HepG2 (cell line): ENCODE data around the gene KIRREL3. TPM values are rescaled to one million over a fixed set of nuclear protein-coding genes. Genes with fewer than 3 reads are reported as not detected.

Experiments
- ATAC-seq: fragments of 200-7000 bp; cut with Tn5 transposase; 3 replicates; pipeline ENCODE4 v1.9.1; 2020; ENCODE audit warnings: mild to moderate bottlenecking, moderate library complexity
- BruUV-seq: library from RNA; stranded (reverse); fragments of 400-500 nt; replicated peaks from 2 replicates; lab custom pipeline; 2021; lab: Mats Ljungman, UMichigan
- CTCF ChIA-PET: fragments of 300-600 bp; formaldehyde crosslinking; extraction: SDS; loops from one replicate; lab custom pipeline; 2021; ENCODE audit warnings: low total read pairs, inconsistent platforms, low intra/inter-chr PET ratio; lab: Yijun Ruan, JAX
- POLR2A ChIA-PET: fragments of 350-600 bp; sonication (Branson Sonifier 250); formaldehyde crosslinking; loops from one replicate; lab custom pipeline; 2020; ENCODE audit warnings: antibody characterized with exemption, inconsistent platforms; lab: Yijun Ruan, JAX
- DNase-seq: peaks from one replicate; pipeline ENCODE4 v3.0.0-alpha.2; 2015; ENCODE audit warnings: low spot score
- FAIRE-seq: peaks from 3 replicates; lab custom pipeline; 2011; peaks lifted over from hg19 to GRCh38; lab: Jason Lieb, UNC
- H2AFZ ChIP-seq: one replicate; pipeline ENCODE4 v1.6.1; 2011; ENCODE audit warnings: low read length, inconsistent platforms
- H3K27ac ChIP-seq: fragments of 300-600 bp; 3 replicates; pipeline ENCODE4 v1.8.0; 2011; ENCODE audit warnings: mixed run types, mild to moderate bottlenecking, mixed read lengths, low read length, inconsistent platforms; ENCODE audit not compliant: insufficient read depth; ENCODE audit errors: extremely low read length
- H3K27me3 ChIP-seq, 2 experiments: fragments of 200-600 bp in 1 of 2; 2 replicates in 1 of 2; 3 replicates in 1 of 2; pipeline versions ENCODE4 v1.6.0 to v1.8.0; 2011; ENCODE audit warnings: low read length in 2 of 2, mild to moderate bottlenecking in 2 of 2, moderate library complexity in 2 of 2, inconsistent platforms in 1 of 2; ENCODE audit not compliant: insufficient read depth in 2 of 2, control insufficient read depth in 1 of 2
- H3K36me3 ChIP-seq, 2 experiments: fragments of 200-600 bp in 1 of 2; replicated peaks in 1 of 2; 2 replicates in 1 of 2; 3 replicates in 1 of 2; pipeline versions ENCODE4 v1.5.1 to v1.8.0; 2011; ENCODE audit warnings: low read length in 2 of 2, inconsistent platforms in 1 of 2; ENCODE audit not compliant: insufficient read depth in 2 of 2, control insufficient read depth in 1 of 2
- H3K4me1 ChIP-seq: 2 replicates; pipeline ENCODE4 v1.5.1; 2012; ENCODE audit warnings: low read length, inconsistent platforms; ENCODE audit not compliant: insufficient read depth
- H3K4me2 ChIP-seq: 2 replicates; pipeline ENCODE4 v1.6.0; 2011; ENCODE audit warnings: low read depth, low read length, inconsistent platforms
- H3K4me3 ChIP-seq, 3 experiments: fragments of 200-600 bp in 1 of 3; sonication (generic), shearing (Covaris generic) in 1 of 3; replicated peaks in 1 of 3; 2 replicates each; pipeline ENCODE4 v1.5.1; 2011 to 2016; ENCODE audit warnings: low read length in 3 of 3, inconsistent platforms in 2 of 3, low read depth in 2 of 3, mild to moderate bottlenecking in 2 of 3, control low read depth in 1 of 3, mixed read lengths in 1 of 3; ENCODE audit not compliant: insufficient read depth in 1 of 3
- H3K79me2 ChIP-seq: one replicate; pipeline ENCODE4 v1.6.1; 2011; ENCODE audit warnings: low read length, inconsistent platforms; ENCODE audit not compliant: insufficient read depth
- H3K9ac ChIP-seq: 2 replicates; pipeline ENCODE4 v1.6.0; 2011; ENCODE audit warnings: mild to moderate bottlenecking, low read depth, low read length, inconsistent platforms; ENCODE audit not compliant: insufficient read depth
- H3K9me3 ChIP-seq: 2 replicates; pipeline ENCODE4 v1.5.1; 2012; ENCODE audit warnings: mild to moderate bottlenecking, low read length
- H4K20me1 ChIP-seq: 2 replicates; pipeline ENCODE4 v1.6.0; 2011; ENCODE audit warnings: inconsistent platforms, mild to moderate bottlenecking, low read length, moderate library complexity; ENCODE audit not compliant: insufficient read depth
- ATF7-NPFF ChIP-seq: sonication (generic); formaldehyde crosslinking; IDR thresholded peaks from 2 replicates; pipeline ENCODE4 v1.8.1; 2023; ENCODE audit warnings: mild to moderate bottlenecking, low read depth, missing genetic modification reagents, moderate library complexity
- ATRX ChIP-seq: sonication (generic); formaldehyde crosslinking; IDR thresholded peaks from 2 replicates; pipeline ENCODE4 v1.4.0; 2020; ENCODE audit warnings: missing genetic modification reagents, borderline replicate concordance
- CENPT ChIP-seq: sonication (generic); formaldehyde crosslinking; IDR thresholded peaks from 2 replicates; pipeline ENCODE4 v1.8.0; 2022; ENCODE audit warnings: low read depth, mild to moderate bottlenecking, moderate library complexity, missing genetic modification reagents
- FOXK2 ChIP-seq: fragments of 450-650 bp; IDR thresholded peaks from 2 replicates; pipeline ENCODE4 v1.6.1; 2016
- GFI1 ChIP-seq: sonication (generic); formaldehyde crosslinking; IDR thresholded peaks from 2 replicates; pipeline ENCODE4 v1.5.0; 2020; ENCODE audit warnings: missing genetic modification reagents, mild to moderate bottlenecking, borderline replicate concordance
- NCOA5 ChIP-seq: sonication (generic); formaldehyde crosslinking; IDR thresholded peaks from 2 replicates; pipeline ENCODE4 v1.4.0; 2020; ENCODE audit warnings: missing genetic modification reagents
- SALL1 ChIP-seq: sonication (generic); formaldehyde crosslinking; IDR thresholded peaks from 2 replicates; pipeline ENCODE4 v1.8.0; 2022; ENCODE audit warnings: mild to moderate bottlenecking, missing genetic modification reagents
- SAP130 ChIP-seq: IDR thresholded peaks from 2 replicates; pipeline ENCODE4 v1.6.1; 2016; ENCODE audit warnings: low read depth
- SIX1 ChIP-seq: sonication (generic); formaldehyde crosslinking; IDR thresholded peaks from 2 replicates; pipeline ENCODE4 v1.4.0; 2020; ENCODE audit warnings: missing genetic modification reagents, borderline replicate concordance
- ZNF24 ChIP-seq: fragments of 450-650 bp; IDR thresholded peaks from 2 replicates; pipeline ENCODE4 v1.6.1; 2017; ENCODE audit warnings: antibody characterized with exemption, mild to moderate bottlenecking
- ZNF432 ChIP-seq: sonication (generic); formaldehyde crosslinking; IDR thresholded peaks from 2 replicates; pipeline ENCODE4 v1.5.0; 2020; ENCODE audit warnings: missing genetic modification reagents, mild to moderate bottlenecking, borderline replicate concordance
- ZNF558 ChIP-seq: sonication (generic); formaldehyde crosslinking; IDR thresholded peaks from 2 replicates; pipeline ENCODE4 v1.9.0; 2022; ENCODE audit warnings: mild to moderate bottlenecking, missing genetic modification reagents, borderline replicate concordance
- ZNF572 ChIP-seq: sonication (generic); formaldehyde crosslinking; IDR thresholded peaks from 2 replicates; pipeline ENCODE4 v1.5.1; 2020; ENCODE audit warnings: mild to moderate bottlenecking, missing genetic modification reagents
- ZNF792 ChIP-seq: IDR thresholded peaks from 2 replicates; pipeline ENCODE4 v1.6.1; 2016
- ZNF800 ChIP-seq: sonication (generic); formaldehyde crosslinking; IDR thresholded peaks from 2 replicates; pipeline ENCODE4 v1.4.0; 2020; ENCODE audit warnings: missing genetic modification reagents
- WGBS: methylation state at CpG from one replicate; pipeline ENCODE4 v1.1.6; 2017; ENCODE audit warnings: low lambda C conversion rate; 5-methylcytosine and 5-hydroxymethylcytosine counted together
- in situ Hi-C: cut with HindIII; loops from 2 replicates; pipeline ENCODE4 v1.10.0; 2017; ENCODE audit warnings: low pct_unique_long_range_greater_than_20kb; ENCODE audit not compliant: extremely low pct_ligation_motif_present
- intact Hi-C: fragments of 100-400 bp; cut with micrococcal nuclease; formaldehyde crosslinking; loops from one replicate; pipeline ENCODE4 v1.10.0; 2022; ENCODE audit not compliant: unreplicated experiment
- polyA plus RNA-seq, 8 experiments: library from polyadenylated mRNA; depleted of rRNA in 3 of 8; stranded (reverse) in 7 of 8; unstranded in 1 of 8; fragments of >200 nt; fragmentation: Illumina TruSeq in 4 of 8; extraction: Trizol in 4 of 8; gene quantifications; 2 replicates each; pipeline versions ENCODE4 v1.2.1 to v1.2.3, GENCODE V29; 2011 to 2016; ENCODE audit warnings: low read depth in 4 of 8, missing spikeins in 1 of 8, mixed read lengths in 1 of 8; ENCODE audit not compliant: insufficient read depth in 1 of 8
- total RNA-seq, 5 experiments: library from RNA; depleted of rRNA; stranded (reverse); fragments of >200 nt; fragmentation: Illumina TruSeq; extraction: Trizol; gene quantifications; 2 replicates each; pipeline ENCODE4 v1.2.3, GENCODE V29; 2016; ENCODE audit warnings: low read depth in 1 of 5

KIRREL3 gene
- total and polyA plus RNA-seq, 2 of the 13 experiments (the other 11 are each of a cell fraction or from before 2014, with no cell fraction given) = not detected

GRCh38 chr11:126393143-126393542 lies 607.4 kb downstream of the KIRREL3 start:
- Histone ChIP-seq H3K36me3 (no peaks in the 10 kb centered on the region), H3K9ac (no peak overlapping the region), H3K27me3 (no peaks in the 10 kb centered on the region), H3K79me2 (peaks cover 2% of the 10 kb centered on the region), H3K4me1 (no peaks in the 10 kb centered on the region), H3K9me3 (no peaks in the 10 kb centered on the region), H3K4me2 (no peak overlapping the region), H3K4me3 (no peak overlapping the region), H4K20me1 (no peaks in the 10 kb centered on the region), H3K27ac (no peak overlapping the region), H2AFZ (no peak overlapping the region)
- CTCF ChIA-PET = no interaction called here
- intact Hi-C loops = no loop called here
- ATAC-seq (no peak), FAIRE-seq (no peak), DNase-seq (no peak)
- POLR2A ChIA-PET = no interaction called here
- WGBS = 91% methylated on average over 4 of the region's 5 CpGs
- no TSS peak for BruUV-seq
- in situ Hi-C loops = no loop called here
- TF ChIP-seq SALL1 = no peak
- TF ChIP-seq NCOA5 (CRISPR knock-in tag) = no peak
- TF ChIP-seq CENPT (CRISPR knock-in tag) = no peak
- TF ChIP-seq ZNF792 = no peak
- TF ChIP-seq GFI1 (CRISPR knock-in tag) = no peak
- no peak for TF ChIP-seq ZNF572 (CRISPR knock-in tag)
- no peak for TF ChIP-seq SAP130 (CRISPR knock-in tag)
- TF ChIP-seq ZNF24 = no peak
- no peak for TF ChIP-seq ATRX
- TF ChIP-seq ATF7-NPFF = no peak
- no peak for TF ChIP-seq ZNF432
- TF ChIP-seq ZNF558 = no peak
- no peak for TF ChIP-seq FOXK2
- no peak for TF ChIP-seq ZNF800 (CRISPR knock-in tag)
- TF ChIP-seq SIX1 (CRISPR knock-in tag) = no peak
